DMS53 treated with DMSO at 0.1 percent for 48 hours (cell line): ENCODE results near the gene BRIX1.
A peak's percentile ranks its signal among the peaks of the same experiment; 100 is the strongest.

Source experiments
- DNase-seq: peaks from one replicate; lab custom pipeline; 2025; ENCODE audit not compliant: unreplicated experiment; lab: John Stamatoyannopoulos, UW

BRIX1 gene, protein sequence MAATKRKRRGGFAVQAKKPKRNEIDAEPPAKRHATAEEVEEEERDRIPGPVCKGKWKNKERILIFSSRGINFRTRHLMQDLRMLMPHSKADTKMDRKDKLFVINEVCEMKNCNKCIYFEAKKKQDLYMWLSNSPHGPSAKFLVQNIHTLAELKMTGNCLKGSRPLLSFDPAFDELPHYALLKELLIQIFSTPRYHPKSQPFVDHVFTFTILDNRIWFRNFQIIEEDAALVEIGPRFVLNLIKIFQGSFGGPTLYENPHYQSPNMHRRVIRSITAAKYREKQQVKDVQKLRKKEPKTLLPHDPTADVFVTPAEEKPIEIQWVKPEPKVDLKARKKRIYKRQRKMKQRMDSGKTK

DNA sequence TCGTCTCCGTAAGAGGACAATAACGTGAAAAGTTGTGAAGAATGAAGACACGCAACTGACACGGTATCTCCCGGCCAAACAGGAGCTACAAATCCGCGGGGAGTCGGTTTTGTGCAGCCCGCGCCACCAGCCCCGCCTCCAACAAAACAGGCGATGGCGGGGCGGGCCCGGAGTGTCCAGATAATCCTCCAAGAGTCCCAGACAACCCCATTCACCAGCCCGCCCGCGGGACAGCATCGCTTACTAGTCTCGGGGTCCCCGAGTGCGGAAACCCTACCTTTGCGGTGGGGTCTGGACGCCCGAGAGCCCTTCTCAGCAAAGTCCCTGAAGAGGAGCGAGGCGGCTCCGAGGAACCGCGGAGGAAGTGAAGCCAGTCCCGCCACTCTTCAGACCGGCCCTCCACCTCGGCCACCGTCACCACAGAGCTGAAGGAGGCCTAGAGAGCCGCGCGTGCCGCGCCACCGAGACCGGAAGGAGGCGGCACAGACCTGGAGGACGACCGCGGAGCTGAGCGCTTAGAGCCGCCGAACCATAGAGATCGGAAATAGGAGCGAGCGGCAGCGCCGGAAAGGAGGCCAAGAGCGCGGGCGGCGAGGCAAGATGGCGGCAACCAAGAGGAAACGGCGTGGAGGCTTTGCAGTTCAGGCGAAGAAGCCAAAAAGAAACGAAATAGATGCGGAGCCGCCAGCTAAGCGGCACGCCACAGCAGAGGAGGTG, at the start of gene BRIX1, which contains the start of gene RAD1:
TSS of gene BRIX1 (plus strand) at position 573 of the 717 bp plus-strand sequence. CDS start at position 601, 28 bp downstream.
TSS of gene RAD1 (minus strand) at position 366 of the 717 bp plus-strand sequence. CDS start 612 bp downstream, outside the sequence.
- peak; percentile 92 for DNase-seq

DNA sequence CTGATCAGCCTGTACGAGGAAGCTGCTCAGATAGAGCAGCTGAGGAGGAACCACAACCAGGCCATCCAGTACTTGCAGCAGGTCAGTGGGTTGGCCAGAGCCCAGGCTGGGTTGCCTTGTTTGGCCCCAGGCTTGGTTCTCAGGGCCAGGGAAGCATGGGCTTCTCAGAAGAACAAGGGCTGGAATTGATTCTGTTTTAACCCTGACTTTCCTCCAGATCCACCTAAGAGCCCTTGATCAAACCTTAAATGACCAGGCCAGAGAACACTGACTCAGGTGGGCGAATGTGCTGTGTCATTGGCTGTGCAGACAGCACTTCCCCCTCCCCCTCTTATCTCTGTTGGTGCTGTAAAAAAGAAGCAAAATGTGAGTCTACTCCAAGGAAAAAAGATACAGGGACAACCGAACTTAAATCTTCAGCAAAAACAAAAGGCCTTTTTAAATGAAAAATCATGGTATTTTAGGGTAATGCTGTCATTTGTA, 48.5 kb upstream of the BRIX1 start:
- no peak for DNase-seq

DNA sequence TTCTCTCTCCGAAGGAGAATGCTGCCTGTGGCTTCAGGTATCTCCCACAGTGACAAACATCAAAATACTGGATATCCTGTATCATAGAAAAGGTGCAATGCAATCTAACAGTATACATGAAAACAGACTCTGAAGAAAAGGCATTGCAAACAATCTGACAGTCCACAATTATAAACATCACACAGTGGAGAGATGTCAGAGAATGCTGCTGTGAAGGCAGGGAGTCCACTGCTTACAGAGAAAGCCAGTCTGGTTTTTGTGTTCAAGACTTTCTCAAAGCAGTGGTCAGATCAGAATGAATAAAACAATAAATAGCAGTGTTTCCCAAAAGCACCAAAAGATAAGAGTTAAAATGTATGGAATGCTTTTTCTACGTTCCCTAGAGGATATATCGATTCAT, 47.9 kb upstream of the BRIX1 start:
- DNase-seq, result no peak

DNA sequence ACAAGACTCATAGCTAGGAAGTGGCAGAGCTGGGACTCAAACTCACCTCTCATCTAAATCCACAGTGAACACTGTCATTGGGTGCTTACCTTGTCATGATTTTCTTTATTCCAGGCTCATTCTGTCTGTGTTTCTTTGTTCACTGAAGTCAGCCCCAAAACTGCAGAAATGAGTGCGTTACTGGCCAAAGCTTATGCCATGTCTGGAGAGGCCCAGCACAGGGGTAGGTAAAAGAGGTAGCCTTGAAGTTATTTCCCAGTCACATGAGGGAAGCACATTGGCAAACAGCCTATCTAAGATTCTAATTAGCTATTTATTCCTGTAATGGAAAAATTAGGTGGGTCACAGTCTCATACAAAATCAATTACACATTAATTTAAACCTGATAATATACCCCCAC, 46.7 kb upstream of the BRIX1 start:
- no peak for DNase-seq

DNA sequence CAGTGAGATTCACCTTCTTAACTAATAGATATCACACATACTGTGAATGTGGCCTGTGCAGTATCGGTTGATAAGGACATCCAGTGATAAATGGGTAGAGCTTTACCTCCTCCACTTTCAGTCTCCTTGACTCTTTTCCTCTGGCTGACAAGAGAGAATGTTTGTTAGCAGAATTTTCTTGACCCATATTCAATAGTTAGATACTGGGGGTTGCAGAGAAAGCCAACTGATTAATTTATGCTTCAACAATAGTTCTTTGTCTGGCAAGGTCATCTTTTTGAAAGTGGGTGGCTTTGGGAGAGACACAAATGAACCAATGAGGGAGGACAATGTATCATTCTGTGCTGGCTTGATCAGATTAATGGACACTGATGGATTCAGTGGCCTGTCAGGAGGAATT, 46.3 kb upstream of the BRIX1 start:
- no peak for DNase-seq

DNA sequence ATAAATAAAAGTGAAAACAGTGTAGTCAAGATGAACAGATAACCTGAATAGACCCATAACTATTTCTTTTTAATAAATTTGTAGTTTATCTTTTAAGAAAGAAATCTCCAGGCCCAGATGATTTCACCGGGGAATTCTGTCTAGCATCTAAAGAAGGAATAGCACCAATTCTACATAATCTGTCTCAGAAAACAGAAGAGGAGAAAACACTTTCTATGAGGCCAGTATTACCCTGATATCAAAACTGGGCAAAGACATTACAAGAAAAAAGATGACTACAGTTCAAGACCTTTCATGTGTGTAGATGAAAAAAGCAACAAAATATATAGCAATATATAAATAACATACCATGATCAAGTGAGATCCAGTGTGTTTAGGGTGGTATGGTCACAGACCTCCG, 45.1 kb upstream of the BRIX1 start:
- DNase-seq, result no peak

DNA sequence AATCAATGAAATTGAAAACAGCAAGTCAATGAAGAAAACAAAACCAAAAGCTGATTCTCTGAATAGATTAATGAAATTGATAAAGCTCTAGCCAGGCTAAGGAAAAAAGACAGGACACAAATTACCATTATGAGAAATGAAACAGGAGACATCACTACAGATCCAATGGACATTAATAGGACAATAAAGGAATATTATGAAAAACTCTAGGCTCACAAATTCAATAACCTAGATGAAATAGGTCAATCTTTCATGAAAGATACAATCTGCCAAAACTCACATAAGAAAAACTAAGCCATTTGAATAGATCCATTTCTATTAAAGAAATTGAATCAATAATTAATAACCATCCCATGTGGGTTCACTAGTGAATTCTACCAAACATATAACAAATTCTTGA, 39.2 kb upstream of the BRIX1 start:
- no peak for DNase-seq

DNA sequence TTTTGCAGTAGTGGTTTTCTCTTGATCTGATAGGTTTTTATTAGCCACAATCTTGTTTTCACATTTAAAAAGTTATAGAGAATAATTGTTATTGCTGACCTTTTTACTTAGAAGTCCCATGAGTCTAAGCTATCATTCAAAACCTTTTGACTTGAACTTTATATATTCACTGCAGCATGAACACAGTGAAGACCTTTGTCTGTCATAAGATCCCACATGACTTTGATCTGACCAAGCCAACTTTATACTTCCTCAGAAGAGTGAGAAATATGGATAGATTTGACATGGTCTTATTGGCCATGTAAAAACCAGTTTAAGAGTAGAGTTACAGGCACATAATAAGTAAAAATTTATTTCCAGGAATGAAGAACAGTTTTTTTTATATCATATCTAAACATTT, 34.3 kb upstream of the BRIX1 start:
- no peak for DNase-seq

DNA sequence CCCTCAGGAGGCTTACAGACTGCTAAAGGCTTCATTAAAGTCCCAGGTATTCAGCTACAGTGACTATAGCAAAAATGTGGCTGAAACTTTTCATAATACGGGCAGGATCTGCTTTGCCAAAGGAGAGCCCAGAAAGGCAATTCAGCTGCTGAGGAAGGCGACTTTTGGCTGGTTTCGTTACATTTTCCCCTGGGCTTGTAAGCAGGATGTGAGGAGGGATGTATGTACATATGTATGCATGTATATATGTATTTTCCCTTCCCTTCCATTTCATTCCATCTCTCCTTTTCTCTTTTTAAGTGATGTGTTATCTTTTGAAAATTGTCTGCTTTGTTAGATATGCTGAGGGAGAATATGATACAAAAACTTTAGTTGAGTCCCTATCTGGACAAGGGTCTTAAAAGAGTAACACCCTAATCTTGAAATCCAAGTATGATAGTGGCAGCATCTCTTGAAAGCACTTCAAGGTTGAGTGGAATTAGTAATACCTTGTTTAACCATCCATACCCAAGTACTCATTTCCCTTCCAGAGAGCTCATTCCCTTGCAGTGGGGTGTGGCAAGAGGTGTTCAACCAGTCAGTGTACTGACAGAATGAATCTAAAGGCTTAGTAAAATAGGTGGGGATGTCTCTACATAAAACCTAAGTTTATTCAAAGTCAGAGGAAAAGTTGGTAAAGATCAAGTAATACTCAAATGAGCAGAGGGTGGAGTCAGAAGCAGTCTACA, 29.0 kb upstream of the BRIX1 start:
- DNase-seq, result peak; percentile 35

DNA sequence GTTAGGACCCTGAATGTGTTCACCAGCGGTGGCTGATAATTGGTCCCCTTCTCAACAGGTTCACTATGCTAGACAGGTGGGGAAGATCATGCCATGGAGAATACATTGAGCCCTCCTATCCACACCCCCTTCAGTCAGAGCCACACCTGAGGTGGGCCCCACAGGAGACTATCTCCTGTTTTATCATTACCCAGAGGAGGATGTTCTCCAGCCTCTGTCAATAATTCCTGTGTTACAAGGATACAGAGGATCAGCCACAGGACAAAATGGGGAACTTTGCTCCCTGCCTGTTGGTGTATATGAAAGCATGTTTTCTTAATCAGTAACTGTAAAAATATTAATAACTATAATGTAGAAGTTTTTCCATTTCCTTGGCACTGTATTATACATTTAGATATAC, 26.1 kb upstream of the BRIX1 start:
- DNase-seq, result no peak

DNA sequence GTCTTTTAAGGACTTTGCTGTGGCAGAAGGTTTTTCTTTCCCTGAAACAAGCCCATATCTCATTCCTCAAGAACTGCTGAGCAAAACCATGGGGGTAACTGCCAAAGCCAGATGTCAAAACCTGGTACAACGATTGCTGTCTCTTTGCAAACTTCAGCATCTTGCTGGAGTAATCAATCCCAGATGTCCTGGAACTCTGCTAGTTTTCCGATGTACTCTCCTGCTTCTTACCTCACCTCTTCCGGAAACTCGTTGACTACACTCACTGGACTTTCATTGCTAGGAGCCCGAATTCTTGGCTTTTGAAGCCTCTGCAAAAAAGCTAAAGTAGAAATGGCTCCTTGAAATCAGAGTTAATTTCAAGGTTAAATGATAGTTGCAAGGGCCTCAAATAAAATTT, 23.5 kb upstream of the BRIX1 start:
- DNase-seq, result no peak

DNA sequence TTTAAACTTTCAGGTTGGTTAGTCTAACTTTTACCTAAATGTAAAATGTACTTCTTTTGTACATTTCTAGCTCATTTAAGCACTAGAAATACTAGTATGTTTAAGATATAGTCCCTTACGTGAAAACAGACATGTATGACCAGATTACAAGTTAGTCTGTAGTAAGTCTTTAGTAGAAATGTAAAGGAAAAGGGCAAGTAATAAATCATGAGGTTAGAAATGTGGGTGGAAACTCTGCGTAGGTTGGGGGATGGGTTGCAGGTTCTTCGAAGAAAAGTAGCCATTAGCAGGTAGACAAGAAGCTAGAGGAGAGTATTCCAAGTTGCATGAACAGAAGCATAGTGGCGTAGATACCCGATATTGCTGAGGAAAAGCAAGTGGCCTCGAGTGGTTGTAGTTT, 23.1 kb upstream of the BRIX1 start:
- no peak for DNase-seq

DNA sequence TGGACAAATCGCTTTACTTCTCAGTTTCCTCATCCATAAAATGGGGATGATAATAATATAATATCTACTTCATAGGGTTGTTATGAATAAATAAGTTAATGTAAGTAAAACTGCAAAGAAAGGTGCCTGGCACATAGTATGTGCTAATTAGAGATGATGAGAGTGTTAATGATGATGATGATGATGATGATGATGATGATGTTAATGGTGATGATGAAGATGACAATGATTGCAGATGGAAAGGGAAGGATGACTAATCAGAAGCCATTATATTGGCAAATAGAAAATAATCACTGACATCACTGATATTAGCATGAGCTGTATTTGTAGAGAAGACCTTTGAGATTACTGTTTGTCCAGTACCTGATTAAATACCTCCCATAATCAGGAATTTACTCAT, 20.8 kb upstream of the BRIX1 start:
- no peak for DNase-seq

DNA sequence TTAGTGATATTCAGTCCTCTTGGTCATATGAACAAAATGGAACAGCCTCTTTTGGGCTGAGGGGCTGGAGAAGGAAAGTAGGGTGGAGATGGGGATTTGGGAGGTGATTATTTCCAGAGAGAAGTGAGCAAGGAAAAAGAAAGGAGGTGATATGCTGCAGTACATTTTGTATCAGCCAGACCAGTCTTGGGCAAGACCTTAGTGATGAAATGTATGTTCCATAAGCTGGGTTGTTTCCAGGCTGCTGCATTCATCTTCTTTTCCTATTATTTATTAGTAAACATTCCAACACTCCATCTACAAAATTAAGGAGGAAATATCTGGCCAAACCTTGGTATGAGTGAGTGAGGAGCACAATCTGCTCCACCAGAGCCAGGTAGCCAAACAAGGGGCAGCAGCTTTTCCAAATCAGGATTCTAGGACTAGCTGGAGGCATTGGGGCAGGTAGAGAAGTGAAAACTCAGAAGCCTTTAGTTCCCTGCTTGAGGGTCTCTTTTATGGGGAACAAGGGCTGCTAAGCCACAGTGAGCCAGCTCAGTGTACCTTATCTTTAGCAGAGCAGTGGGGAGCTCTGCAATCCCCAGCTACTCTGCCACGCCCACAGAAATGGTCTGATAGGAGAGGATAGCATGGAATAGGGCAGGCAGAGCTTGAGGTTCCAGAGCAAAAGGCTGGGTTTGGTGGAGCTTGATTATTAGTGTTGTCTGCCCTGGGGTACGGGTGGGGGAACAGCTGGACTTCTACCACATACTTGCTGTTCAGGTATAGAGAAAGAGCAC, 19.7 kb upstream of the BRIX1 start:
- DNase-seq, result no peak

DNA sequence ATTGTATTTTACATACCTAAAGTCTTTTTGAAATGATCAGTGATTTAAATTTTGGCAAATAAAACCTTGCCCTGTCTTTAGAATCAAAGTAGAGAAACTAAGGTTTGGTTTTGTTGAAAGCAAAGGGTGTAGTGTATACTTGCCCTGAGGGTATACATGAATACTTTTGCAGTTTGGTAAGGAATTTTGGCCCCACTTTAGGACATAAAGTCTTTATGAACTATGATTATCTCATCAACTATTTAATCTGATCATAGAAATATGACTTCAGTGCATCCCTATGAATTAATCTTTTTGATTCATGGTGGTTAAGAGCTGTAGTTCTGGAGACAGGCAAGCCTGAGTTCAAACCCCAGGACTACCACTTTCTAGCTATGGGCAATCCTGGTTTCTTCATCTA, 17.9 kb upstream of the BRIX1 start:
- DNase-seq, result no peak

DNA sequence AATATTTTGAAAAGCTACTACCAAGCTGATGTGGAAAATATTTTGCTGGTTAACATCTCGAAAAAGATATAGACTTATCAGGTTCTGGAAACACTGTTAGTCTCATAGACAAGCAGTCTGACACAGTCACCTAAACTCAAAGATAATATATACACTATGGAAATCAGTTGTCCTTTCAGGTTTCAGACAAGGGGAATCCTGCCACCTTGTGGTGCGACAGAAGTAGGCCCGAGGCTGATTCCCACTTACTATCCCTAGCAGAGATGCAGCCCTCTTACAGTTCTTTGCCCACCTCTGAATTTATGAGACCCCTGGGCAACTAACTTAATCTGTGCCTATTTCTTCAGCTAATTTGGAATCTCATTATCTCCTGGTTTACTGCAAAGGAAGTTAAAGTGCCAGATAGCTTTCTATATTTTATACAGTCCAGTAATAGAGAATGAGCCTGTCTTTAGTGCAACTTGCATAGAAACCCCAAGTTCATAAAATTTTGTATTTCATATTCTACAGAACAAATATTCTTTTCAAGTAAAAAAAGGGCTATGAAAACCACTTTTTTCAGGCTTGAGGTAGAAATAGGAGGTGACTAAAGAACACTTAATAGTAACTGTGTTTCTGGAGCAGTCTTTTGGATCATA, 17.1 kb upstream of the BRIX1 start:
- DNase-seq, result peak; percentile 71

DNA sequence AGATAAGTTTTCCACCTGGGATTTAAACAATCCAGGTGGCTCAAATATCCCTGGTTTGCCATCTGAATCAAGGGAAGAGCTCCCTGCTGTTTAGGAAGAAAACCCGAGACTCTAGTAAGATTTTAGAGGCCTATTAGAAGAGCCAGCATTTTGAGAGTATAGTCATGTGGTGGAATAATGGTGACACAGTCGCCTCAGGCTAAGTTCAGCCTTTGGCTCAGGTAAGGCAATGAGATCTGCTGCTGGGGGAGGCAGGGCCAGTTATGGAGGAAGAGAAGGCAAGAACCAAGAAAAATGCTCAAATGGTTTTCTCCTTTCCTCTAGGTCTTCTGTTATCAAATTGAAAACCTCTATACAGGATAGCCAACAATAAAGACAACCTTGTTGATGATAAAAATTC, 16.4 kb upstream of the BRIX1 start:
- no peak for DNase-seq

DNA sequence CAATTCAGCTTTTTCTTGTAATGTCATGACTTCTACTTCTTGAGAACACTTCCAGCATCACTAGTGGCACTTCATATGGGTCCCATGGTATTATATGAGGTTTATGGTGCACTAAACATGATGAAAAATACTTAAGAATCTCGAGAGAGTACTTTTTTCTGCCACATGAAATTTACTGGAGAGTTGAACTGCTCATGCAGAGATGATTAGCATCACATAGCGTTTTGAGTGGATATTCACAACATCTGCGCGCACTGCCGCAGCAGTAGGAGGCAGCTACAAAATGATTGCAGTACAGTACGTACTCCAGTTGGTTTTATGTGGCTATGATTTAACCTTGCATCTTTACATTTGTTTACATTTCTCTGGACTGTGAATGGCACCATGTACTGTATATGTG, 14.9 kb upstream of the BRIX1 start:
- DNase-seq, result no peak

DNA sequence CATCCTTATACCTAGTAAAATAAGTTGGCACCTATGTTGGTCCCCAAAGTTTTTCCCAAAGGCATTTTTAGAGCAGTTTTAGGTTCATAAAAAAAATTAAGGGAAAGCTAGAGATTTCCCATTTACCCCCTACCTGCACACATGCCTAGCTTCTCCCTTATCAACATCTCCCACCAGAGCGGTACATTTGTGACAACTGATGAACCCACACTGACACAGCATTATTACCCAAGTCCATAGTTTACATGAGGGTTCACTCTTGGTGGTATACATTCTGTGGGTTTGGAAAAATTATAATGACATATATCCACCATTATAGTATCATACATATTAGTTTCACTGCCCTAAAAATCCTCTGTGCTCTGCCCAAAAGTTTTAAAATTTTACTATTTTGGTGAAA, 12.3 kb upstream of the BRIX1 start:
- DNase-seq, result no peak

DNA sequence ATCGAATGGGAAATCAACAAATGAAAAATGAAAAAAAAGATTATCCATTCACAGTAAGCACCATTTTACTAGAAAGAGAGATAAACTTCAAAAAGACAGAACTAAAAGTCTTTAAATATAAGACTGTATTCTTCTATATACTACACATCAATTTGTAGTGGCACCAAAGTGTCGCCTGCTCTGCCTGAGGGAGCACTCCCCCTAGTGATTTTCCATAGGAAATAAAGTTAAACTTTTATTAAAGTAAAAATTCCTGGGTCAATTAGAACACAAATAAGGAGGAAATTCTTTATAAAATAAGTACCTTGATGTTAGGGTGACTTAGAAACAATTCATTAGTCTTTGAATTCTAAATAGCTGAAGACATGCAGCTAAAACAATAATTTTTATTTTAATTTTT, 9.9 kb upstream of the BRIX1 start:
- no peak for DNase-seq
